ENCODE results near the gene MEGF11.

The MEGF11 gene

DNA sequence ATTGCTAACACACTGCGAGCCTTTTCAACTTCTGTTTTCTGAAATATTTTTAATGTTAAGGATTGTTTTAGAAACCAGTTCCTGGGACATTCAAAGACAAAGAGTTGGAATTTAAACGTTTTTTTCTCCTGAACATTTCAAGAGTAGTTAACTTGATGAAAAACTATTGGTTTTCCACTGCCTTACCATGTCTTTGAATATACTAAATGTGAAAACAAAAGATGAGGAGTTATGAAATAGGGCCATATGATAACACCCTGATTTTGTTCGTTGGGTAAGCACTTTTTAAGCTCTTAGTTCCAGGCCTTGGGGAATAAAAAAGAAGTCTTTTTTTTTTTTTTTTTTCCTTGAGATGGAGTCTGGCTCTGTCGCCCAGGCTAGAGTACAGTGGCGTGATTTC, 42.6 kb upstream of the MEGF11 start:
- Histone ChIP-seq H3K9ac (ENCODE audit: low read depth, low read length, poor library complexity, severe bottlenecking) (peak overlapping the region; percentile 98), H2AFZ (ENCODE audit: low read length) (no peak overlapping the region), H3K9me2 (replicated peaks; ENCODE audit: low read depth, low read length) (no peaks in the 10 kb centered on the region), H3K4me3 (ENCODE audit: low read length, poor library complexity, severe bottlenecking) (peak overlapping the region; percentile 97), H4K20me1 (ENCODE audit: insufficient read depth, low read length, poor library complexity, severe bottlenecking) (peaks cover 14% of the 10 kb centered on the region), H3K36me3 (ENCODE audit: insufficient read depth, low read length) (peaks cover 4% of the 10 kb centered on the region; the same call in 1 of the 2 replicates), H3K4me1 (ENCODE audit: insufficient read depth, low read length, poor library complexity, severe bottlenecking) (peaks cover 46% of the 10 kb centered on the region), H3K9me3 (ENCODE audit: insufficient read depth, low read depth, low read length) (no peaks in the 10 kb centered on the region), H3K27me3 (ENCODE audit: insufficient read depth, low read length, poor library complexity, severe bottlenecking) (no peaks in the 10 kb centered on the region), H3K4me2 (ENCODE audit: low read depth, low read length, poor library complexity, severe bottlenecking) (peak overlapping the region; percentile 97), H3F3A (ENCODE audit: low read depth) (peaks cover 5% of the 10 kb centered on the region; the same call in 1 of the 2 replicates), H3K79me2 (ENCODE audit: insufficient read depth, low read length) (peaks cover 59% of the 10 kb centered on the region)
- TF ChIP-seq CTCF (conservative IDR thresholded peaks at IDR 0.05; ENCODE audit: low read length) (no peak), EZH2phosphoT487 (IDR thresholded peaks at IDR 0.05; ENCODE audit: borderline replicate concordance) (no peak)

DNA sequence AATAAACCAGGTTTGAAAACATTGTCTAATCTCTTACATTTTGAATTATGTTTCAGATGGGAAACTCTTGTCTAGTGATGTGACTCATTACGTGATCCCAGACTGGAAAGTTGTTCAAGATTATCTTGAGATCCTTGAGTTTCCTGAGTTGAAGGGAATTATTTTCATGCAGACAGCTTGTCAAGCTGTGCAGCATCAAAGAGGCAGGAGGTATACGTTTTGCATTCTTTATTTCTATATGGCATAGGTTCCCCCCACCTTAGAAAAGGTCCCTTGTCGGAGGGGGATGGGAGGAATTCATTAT, 41.3 kb upstream of the MEGF11 start:
- Histone ChIP-seq H4K20me1 (ENCODE audit: insufficient read depth, low read length, poor library complexity, severe bottlenecking) (peaks cover 14% of the 10 kb centered on the region), H3F3A (ENCODE audit: low read depth) (peaks cover 5% of the 10 kb centered on the region; the same call in 1 of the 2 replicates), H2AFZ (ENCODE audit: low read length) (no peak overlapping the region), H3K9me3 (ENCODE audit: insufficient read depth, low read depth, low read length) (no peaks in the 10 kb centered on the region), H3K27me3 (ENCODE audit: insufficient read depth, low read length, poor library complexity, severe bottlenecking) (no peaks in the 10 kb centered on the region), H3K4me1 (ENCODE audit: insufficient read depth, low read length, poor library complexity, severe bottlenecking) (peaks cover 46% of the 10 kb centered on the region), H3K4me2 (ENCODE audit: low read depth, low read length, poor library complexity, severe bottlenecking) (peak overlapping the region; percentile 97), H3K36me3 (ENCODE audit: insufficient read depth, low read length) (peaks cover 4% of the 10 kb centered on the region; the same call in 1 of the 2 replicates), H3K79me2 (ENCODE audit: insufficient read depth, low read length) (peaks cover 59% of the 10 kb centered on the region), H3K4me3 (ENCODE audit: low read length, poor library complexity, severe bottlenecking) (peak overlapping the region; percentile 97), H3K9me2 (replicated peaks; ENCODE audit: low read depth, low read length) (no peaks in the 10 kb centered on the region), H3K9ac (ENCODE audit: low read depth, low read length, poor library complexity, severe bottlenecking) (peak overlapping the region; percentile 98)
- no peak for TF ChIP-seq CTCF (conservative IDR thresholded peaks at IDR 0.05; ENCODE audit: low read length)

DNA sequence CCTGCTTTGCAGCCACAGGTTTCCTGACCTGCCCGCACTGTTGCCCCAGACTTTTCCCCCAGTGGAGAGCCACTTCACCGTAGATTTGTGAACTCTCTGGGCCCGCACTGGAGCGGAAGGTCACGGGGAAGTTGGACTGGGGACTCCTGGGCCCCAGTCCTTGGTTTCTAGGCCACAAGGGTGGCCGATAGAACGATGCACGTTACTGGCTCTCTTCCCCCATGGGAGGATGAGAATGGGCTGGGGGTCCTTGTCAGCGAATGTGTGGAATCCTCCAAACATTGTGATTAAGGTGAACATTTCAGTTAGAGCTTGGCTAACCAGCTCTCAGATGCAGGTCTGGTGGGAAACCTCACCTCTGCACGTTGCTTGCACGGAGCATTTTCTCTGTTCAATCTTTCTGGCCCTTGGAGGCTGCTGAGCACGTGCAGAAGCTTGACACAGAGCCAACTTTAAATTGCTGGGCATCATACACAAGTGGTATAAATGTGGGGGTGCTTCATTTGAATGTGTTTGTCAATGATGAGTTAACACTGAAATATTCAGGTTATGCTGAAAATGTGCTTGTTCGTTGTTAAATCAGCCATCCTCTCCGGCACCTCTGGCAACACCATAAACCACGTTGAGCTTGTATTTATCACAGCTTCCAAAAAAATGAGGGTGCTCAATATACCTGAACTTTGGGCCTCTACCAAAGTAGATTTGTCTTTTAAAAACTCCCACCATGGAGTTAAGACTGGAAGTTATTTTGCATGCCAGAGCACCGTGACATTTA, 40.8 kb upstream of the MEGF11 start:
- Histone ChIP-seq H3K4me3 (ENCODE audit: low read length, poor library complexity, severe bottlenecking) (peak overlapping the region; percentile 97), H2AFZ (ENCODE audit: low read length) (peak overlapping the region; percentile 89), H3K9me3 (ENCODE audit: insufficient read depth, low read depth, low read length) (no peaks in the 10 kb centered on the region), H4K20me1 (ENCODE audit: insufficient read depth, low read length, poor library complexity, severe bottlenecking) (peaks cover 14% of the 10 kb centered on the region), H3K79me2 (ENCODE audit: insufficient read depth, low read length) (peaks cover 59% of the 10 kb centered on the region), H3K9ac (ENCODE audit: low read depth, low read length, poor library complexity, severe bottlenecking) (peak overlapping the region; percentile 98), H3K4me2 (ENCODE audit: low read depth, low read length, poor library complexity, severe bottlenecking) (peak overlapping the region; percentile 97), H3K36me3 (ENCODE audit: insufficient read depth, low read length) (peaks cover 4% of the 10 kb centered on the region; the same call in 1 of the 2 replicates), H3K27me3 (ENCODE audit: insufficient read depth, low read length, poor library complexity, severe bottlenecking) (no peaks in the 10 kb centered on the region), H3K9me2 (replicated peaks; ENCODE audit: low read depth, low read length) (no peaks in the 10 kb centered on the region), H3K4me1 (ENCODE audit: insufficient read depth, low read length, poor library complexity, severe bottlenecking) (peaks cover 46% of the 10 kb centered on the region), H3F3A (ENCODE audit: low read depth) (peaks cover 5% of the 10 kb centered on the region; the same call in 1 of the 2 replicates)
- TF ChIP-seq CTCF (conservative IDR thresholded peaks at IDR 0.05; ENCODE audit: low read length) = no peak
- TF ChIP-seq EZH2phosphoT487 (IDR thresholded peaks at IDR 0.05; ENCODE audit: borderline replicate concordance) = no peak
